HG02885 (cell line): ENCODE measurements around the gene N4BP2.

Source experiments
- ATAC-seq: cut with Tn5 transposase; IDR thresholded peaks from one replicate; pipeline ENCODE4 v1.9.1; 2021; ENCODE audit warnings: mild to moderate bottlenecking; ENCODE audit not compliant: unreplicated experiment, poor library complexity

N4BP2 gene

DNA sequence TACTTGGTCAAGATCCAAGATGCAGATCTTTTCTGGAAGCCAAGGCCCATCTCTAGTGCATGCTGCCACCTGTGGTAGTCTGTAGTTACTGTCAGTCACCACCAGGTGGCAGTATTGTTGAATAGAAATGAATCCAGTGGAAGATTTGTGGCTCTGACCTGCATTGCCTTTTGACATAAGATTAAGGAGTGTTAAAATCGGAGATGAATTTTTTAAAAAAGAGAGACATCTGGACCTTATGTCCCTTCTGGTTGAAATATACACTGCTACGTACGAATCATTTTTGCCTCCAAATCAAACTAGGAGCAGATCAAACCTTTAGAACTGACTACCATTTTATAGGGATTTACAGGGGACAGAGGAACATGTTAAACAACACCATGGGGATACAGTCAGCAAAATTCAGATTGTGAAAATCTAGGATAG, 93.3 kb downstream of the N4BP2 start:
- peak; percentile 65 for ATAC-seq

DNA sequence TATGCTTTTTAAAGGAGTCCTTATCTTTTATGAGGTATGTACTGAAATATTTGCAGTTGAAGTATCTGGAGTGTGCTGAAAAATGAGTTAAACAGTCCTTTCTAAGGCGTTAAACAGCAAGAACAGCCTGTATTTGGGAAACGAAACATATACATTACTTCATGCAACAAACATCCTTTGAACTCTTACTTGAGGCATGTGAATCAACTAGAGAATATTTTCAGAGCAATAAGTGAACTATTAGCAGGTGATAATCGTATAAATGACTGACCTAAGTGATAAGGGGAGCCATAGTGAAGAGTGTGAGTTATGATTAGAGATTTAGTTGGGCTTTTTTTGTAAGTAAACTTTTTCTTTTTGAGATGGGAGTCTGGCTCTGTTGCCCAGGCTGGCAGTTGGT, 94.3 kb downstream of the N4BP2 start:
- ATAC-seq, result no peak

GRCh38 chr4:40152637-40153036, 96.0 kb downstream of the N4BP2 start:
- ATAC-seq, result no peak

DNA sequence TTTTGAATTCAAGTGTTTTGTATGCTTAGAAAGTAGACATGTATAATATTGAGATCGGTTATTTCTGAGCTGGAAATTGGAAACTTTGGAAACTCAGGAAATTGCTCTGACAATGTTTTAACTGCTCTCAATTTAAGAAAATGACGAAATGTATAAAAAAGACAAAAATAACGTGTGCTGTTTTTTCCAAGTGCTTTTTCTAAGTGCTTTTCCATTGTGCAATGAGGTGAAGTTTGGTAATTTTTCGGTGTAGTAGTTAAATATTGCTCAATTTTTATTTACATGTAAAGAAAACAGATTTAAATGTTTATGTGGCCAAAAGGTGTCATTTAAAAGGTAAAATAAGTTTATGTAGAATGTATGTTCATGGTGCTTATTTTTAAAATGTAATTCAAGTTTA, 100.8 kb downstream of the N4BP2 start:
- ATAC-seq, result no peak

- ATAC-seq, result no peak
Measured at GRCh38 chr4:40160258-40160657, 103.6 kb downstream of the N4BP2 start.

DNA sequence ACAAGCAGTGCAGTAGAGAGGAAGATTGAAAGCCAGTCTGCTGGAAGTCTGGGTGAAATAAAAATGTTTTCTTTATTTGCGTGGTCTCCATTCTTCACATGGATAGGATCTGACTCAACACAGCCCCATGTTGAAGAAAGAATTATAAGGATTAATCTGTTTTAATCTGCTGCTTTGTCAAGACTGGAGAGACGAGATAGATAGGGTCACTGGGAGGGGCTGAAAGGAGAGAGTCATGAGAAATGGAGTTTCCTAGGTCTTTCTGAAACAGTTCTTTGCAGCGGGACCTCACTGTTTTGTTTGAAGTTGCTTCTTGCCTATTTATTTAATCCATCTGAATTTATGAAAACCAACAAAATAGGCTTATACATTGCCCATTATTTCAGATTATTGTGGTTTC, 107.8 kb downstream of the N4BP2 start:
- no peak for ATAC-seq

GRCh38 chr4:40165916-40166315, 109.3 kb downstream of the N4BP2 start:
- no peak for ATAC-seq

DNA sequence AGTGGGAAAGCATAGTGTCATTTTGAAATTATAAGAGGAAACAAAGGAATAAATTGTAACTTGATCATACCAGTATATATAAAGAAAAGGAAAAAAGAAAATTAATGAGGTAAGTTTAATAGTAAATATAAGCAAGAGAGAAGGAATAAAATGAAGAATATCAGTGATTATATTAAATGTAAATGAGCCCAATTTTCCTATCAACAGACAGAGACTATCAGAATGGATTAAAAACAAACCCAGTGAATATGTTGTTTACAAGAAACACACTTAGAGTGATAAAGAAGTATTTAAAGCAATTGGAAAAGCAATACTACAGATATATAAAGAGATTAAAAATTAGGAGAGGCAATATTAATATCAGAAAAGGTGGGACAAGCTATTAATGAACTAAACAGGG, 111.4 kb downstream of the N4BP2 start:
- ATAC-seq, result no peak

DNA sequence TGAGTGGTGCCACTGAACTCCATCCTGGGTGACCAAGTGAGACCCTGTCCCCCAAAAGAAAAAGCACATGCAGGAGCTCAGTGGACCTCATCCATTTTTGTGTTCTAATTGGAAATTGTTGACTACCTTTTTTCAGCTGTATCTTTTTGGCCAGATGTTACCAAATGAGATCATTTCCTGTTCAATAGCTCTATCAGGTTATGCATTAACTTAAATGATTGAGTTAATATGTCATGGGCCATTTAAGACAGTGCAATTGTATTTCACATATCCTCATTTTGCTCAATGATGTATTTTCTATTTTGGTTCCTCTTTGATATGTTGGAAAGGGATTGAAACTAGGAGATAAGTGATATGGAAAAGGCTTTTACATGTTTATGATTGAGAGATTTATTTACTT, 113.9 kb downstream of the N4BP2 start:
- ATAC-seq, result no peak

GRCh38 chr4:40173470-40173875, 116.8 kb downstream of the N4BP2 start:
- peak; percentile 88 for ATAC-seq

DNA sequence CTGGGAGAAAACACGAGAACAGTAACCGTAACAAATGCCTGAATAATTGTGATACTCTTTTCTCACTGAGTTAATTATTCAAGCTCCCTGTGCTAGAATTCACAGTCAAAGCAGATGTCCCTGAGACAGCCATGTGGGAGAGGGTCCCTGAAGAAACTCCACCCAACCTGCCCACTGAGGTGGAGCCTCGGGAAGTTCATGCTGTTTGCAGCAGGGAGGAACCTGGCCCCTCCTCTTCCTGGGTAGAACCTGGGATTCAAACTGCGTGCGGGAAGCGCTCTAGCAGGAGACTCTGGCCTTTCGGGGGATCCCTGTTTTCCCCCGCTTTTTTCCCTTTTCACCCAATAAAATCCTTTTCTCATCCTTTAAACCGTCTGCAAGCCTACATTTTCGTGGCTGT, 120.0 kb downstream of the N4BP2 start:
- no peak for ATAC-seq

- ATAC-seq, result no peak
Measured at GRCh38 chr4:40177591-40177990, 120.9 kb downstream of the N4BP2 start.

DNA sequence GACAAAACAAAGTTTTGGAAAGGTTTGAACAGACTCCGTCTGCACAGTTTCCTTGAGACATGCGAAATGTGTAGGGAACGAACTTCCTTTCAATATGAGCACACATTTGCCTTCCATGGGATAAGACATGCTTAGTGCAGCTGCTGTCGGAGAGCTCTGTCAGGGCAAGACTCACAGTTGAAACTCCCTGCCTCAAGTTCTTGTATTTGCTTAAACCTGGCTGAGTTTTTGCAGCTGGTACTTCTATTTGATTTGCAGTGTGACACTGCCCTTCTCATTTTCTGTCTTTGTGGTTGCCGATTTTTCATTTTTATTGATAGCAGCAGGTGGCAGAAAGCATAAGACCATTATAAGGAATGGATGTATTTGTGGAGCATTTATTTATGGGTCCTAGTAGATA, 122.0 kb downstream of the N4BP2 start:
- ATAC-seq, result no peak

- ATAC-seq, result no peak
Measured at GRCh38 chr4:40179360-40179759, 122.7 kb downstream of the N4BP2 start.

GRCh38 chr4:40180356-40180755, 123.7 kb downstream of the N4BP2 start:
- no peak for ATAC-seq

- ATAC-seq, result no peak
Measured at GRCh38 chr4:40182001-40182400, 125.4 kb downstream of the N4BP2 start.

GRCh38 chr4:40182954-40183353, 126.3 kb downstream of the N4BP2 start:
- no peak for ATAC-seq

GRCh38 chr4:40183615-40184411, 127.2 kb downstream of the N4BP2 start:
- ATAC-seq, result peak; percentile 45

DNA sequence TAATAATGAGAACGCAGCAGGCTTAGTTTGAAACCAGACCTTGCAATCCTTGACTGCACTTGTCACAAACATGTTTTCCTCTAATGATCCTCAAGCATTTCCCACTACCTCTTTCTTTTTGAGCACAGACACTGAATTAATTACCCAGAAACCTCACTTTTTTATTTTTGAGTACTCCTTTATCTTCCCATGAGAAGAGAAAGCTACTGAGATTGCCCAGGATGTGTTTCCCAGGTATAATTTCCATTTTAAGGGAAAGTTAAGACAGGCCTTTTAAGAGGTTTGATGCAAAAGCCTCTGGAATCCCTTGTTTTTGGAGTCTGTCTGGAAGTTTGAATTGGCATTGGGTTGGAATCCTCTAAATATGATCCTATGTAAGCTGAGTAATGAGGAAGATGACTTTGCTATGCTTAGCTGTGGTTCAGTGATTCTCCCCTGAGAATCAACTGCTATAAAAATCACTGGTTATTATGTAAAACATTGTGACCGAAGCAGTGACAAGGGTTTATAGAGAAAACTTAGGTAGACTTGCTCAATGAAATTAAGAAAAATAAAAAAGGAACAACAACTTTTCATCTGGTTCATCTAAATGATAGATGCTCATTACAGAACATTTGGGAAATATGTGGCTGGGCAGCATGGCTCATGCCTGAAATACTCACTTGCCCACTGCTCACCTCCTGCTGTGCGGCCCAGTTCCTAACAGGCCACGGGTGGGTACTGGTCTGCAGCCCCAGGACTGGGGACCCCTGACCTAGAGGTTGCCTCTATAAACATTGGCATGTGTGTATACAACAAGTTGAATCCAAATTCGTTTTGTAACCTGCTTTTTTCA, 129.4 kb downstream of the N4BP2 start:
- peak; percentile 53 for ATAC-seq

DNA sequence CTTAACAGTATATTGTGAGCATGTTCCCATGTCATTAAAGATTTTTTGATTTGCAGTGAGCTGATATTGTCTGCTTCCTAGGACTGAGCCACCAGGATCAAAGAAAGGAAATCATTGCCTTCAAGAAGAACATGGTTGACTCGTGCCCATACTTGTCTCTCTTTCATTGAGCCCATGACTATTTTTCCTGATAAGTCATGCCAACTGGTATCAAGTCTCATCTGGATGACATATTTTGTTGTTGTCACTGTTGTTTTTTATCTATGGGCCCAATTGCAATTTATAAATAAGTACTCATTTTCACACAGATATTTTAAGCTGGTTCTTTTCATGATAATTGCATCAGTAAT, 130.0 kb downstream of the N4BP2 start:
- ATAC-seq, result no peak

GRCh38 chr4:40187386-40187906, 130.8 kb downstream of the N4BP2 start:
- no peak for ATAC-seq
